ENCODE results near the gene PEF1.

The PEF1 gene

DNA sequence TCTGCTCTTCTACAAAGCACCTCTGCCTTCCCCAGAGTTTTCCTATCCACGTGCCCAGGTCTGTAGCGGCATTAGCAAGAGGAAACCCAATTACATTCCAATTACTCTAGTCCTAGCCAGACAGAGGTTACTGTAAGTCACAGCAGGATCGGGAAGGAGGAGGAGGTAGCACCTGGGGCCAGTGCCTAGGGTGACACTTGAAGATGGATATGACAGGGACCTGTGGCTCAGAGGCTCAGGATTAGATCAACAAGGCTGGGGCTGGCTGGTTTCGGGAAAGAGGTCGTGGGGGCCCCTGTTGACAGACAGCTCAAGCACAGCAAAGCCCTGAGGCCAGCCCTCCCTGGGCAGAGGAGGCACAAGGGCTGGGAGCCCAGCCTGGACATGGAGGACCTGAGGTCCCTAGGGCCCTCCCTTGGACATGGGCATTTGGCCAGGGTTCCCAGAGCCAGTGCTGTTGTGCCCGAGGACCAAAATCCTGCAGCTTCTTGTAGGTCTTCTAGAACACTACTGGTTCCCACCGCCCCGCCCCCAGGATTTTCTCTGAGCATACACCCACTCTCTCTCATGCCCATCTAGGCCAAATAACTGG is 30.2 kb downstream of the PEF1 start:
- Histone ChIP-seq H3K9ac (ENCODE audit: low read length) (no peak overlapping the region), H3K79me2 (ENCODE audit: low read length) (no peaks in the 10 kb centered on the region), H4K20me1 (ENCODE audit: insufficient read depth, low read length) (no peaks in the 10 kb centered on the region), H2AFZ (ENCODE audit: low read depth, low read length) (no peak overlapping the region), H3K36me3 (replicated peaks; ENCODE audit: low read depth, low read length) (no peaks in the 10 kb centered on the region), H3K4me2 (ENCODE audit: low read length) (no peak overlapping the region), H3K9me3 (ENCODE audit: insufficient read depth, low read length) (no peaks in the 10 kb centered on the region), H3K4me3 (ENCODE audit: low read length) (no peak overlapping the region), H3K27ac (ENCODE audit: low read length) (no peak overlapping the region), H3K27me3 (ENCODE audit: low read depth, low read length) (no peaks in the 10 kb centered on the region), H3K4me1 (ENCODE audit: low read length) (peaks cover 13% of the 10 kb centered on the region)
- TF ChIP-seq, protein P1, sequence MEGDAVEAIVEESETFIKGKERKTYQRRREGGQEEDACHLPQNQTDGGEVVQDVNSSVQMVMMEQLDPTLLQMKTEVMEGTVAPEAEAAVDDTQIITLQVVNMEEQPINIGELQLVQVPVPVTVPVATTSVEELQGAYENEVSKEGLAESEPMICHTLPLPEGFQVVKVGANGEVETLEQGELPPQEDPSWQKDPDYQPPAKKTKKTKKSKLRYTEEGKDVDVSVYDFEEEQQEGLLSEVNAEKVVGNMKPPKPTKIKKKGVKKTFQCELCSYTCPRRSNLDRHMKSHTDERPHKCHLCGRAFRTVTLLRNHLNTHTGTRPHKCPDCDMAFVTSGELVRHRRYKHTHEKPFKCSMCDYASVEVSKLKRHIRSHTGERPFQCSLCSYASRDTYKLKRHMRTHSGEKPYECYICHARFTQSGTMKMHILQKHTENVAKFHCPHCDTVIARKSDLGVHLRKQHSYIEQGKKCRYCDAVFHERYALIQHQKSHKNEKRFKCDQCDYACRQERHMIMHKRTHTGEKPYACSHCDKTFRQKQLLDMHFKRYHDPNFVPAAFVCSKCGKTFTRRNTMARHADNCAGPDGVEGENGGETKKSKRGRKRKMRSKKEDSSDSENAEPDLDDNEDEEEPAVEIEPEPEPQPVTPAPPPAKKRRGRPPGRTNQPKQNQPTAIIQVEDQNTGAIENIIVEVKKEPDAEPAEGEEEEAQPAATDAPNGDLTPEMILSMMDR (IDR thresholded peaks at IDR 0.05; ENCODE audit: low read depth, low read length), result no peak
- TF ChIP-seq EZH2phosphoT487 (IDR thresholded peaks at IDR 0.05; ENCODE audit: low read depth), result no peak

DNA sequence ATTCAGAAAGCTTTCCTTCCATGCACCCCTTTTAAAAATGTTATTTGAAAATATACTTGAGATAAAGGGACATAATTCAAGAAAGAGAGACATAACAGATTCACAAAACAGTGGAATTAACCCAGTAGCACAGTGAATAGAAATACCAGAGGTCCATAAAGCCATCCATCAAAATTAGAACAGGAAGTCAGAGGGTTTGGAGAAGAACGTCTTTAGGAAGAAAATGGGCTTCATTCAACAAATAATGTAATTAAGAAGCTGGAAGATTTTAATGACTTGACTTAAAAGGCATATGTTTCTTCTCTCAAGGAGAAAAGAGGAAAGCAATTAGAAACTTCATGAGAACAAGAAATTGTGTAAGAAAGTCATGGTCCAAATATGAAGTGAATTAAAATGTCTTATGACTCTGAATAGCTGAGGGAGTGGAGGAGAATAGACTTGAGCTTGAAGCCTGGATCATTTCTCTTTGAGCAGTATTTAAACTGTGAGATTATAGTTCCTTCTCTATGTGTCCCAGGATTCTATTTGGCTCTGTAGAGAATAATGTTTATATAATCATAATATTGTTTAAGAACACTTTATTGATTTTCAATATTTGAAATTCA is 35.1 kb downstream of the PEF1 start:
- Histone ChIP-seq H3K36me3 (replicated peaks; ENCODE audit: low read depth, low read length) (peaks cover 7% of the 10 kb centered on the region), H3K27ac (ENCODE audit: low read length) (no peak overlapping the region), H3K4me3 (ENCODE audit: low read length) (no peak overlapping the region), H3K9ac (ENCODE audit: low read length) (no peak overlapping the region), H3K4me2 (ENCODE audit: low read length) (no peak overlapping the region), H3K79me2 (ENCODE audit: low read length) (no peaks in the 10 kb centered on the region), H3K9me3 (ENCODE audit: insufficient read depth, low read length) (peaks cover 3% of the 10 kb centered on the region; the same call in 1 of the 2 replicates), H2AFZ (ENCODE audit: low read depth, low read length) (no peak overlapping the region), H4K20me1 (ENCODE audit: insufficient read depth, low read length) (no peaks in the 10 kb centered on the region), H3K27me3 (ENCODE audit: low read depth, low read length) (no peaks in the 10 kb centered on the region), H3K4me1 (ENCODE audit: low read length) (peaks cover 17% of the 10 kb centered on the region)
- TF ChIP-seq EZH2phosphoT487 (IDR thresholded peaks at IDR 0.05; ENCODE audit: low read depth), result no peak
- TF ChIP-seq, protein P1 (IDR thresholded peaks at IDR 0.05; ENCODE audit: low read depth, low read length), result no peak

DNA sequence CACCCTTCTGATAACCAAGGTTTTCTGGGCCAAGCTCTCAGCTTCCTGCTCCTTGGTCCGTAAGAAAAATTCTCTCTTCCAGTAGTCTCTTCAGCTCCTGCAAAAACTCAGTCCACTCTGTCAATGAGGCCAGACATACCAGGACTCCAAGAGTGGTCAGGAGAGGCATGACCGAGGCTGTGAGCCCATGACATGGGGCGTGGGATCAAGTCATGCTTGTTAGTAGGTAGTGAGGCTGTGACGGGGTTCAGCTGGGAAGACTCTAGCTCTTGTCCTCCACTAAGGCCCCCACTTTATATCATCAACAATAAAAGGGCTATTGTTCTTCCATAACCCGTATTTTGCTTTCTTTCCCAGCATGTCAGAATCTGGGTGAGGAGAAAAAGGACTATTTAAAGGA is 37.3 kb downstream of the PEF1 start:
- H3K4me3 ChIP-seq (ENCODE audit: low read length), result no peak overlapping the region
- no peak overlapping the region for H3K9ac ChIP-seq (ENCODE audit: low read length)
- no peak overlapping the region for H2AFZ ChIP-seq (ENCODE audit: low read depth, low read length)
- H3K79me2 ChIP-seq (ENCODE audit: low read length), result no peaks in the 10 kb centered on the region
- H3K4me1 ChIP-seq (ENCODE audit: low read length), result peaks cover 17% of the 10 kb centered on the region
- no peaks in the 10 kb centered on the region for H3K27me3 ChIP-seq (ENCODE audit: low read depth, low read length)
- no peak overlapping the region for H3K27ac ChIP-seq (ENCODE audit: low read length)
- peaks cover 6% of the 10 kb centered on the region; the same call in 1 of the 2 replicates for H3K9me3 ChIP-seq (ENCODE audit: insufficient read depth, low read length)
- H3K36me3 ChIP-seq (replicated peaks; ENCODE audit: low read depth, low read length), result peaks cover 10% of the 10 kb centered on the region
- H3K4me2 ChIP-seq (ENCODE audit: low read length), result no peak overlapping the region
- H4K20me1 ChIP-seq (ENCODE audit: insufficient read depth, low read length), result no peaks in the 10 kb centered on the region
- TF ChIP-seq EZH2phosphoT487 (IDR thresholded peaks at IDR 0.05; ENCODE audit: low read depth), result no peak
- TF ChIP-seq, protein P1 (IDR thresholded peaks at IDR 0.05; ENCODE audit: low read depth, low read length), result no peak

DNA sequence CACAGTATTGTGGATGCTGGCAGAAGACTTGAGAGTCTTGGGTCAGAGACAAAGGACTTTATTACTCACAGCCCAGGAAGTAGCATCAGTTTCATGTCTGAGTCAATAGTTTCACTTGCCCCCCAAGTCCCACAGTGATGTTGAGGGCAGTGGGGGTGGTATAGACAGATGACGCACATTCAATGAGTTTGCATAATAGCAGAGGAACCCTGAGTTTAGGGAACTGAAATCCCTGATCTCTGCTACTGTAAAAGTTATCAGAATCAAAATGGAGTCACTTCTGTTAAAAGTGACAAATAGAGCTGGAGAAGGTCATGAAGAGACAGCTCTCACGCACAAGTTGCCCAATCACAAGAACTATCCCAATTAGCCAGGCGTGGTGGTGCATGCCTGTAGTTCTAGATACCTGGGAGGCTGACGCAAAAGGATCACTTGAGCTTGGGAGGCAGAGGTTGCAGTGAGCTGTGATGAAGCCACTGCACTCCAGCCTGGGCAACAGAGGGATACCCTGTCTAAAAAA is 38.7 kb downstream of the PEF1 start:
- H3K4me2 ChIP-seq (ENCODE audit: low read length), result peak overlapping the region; percentile 43
- no peak overlapping the region for H3K4me3 ChIP-seq (ENCODE audit: low read length)
- peak overlapping the region; percentile 74 for H3K27ac ChIP-seq (ENCODE audit: low read length)
- no peaks in the 10 kb centered on the region for H4K20me1 ChIP-seq (ENCODE audit: insufficient read depth, low read length)
- no peaks in the 10 kb centered on the region for H3K79me2 ChIP-seq (ENCODE audit: low read length)
- no peaks in the 10 kb centered on the region for H3K27me3 ChIP-seq (ENCODE audit: low read depth, low read length)
- H3K36me3 ChIP-seq (replicated peaks; ENCODE audit: low read depth, low read length), result peaks cover 10% of the 10 kb centered on the region
- H3K9ac ChIP-seq (ENCODE audit: low read length), result no peak overlapping the region
- peaks cover 17% of the 10 kb centered on the region for H3K4me1 ChIP-seq (ENCODE audit: low read length)
- peaks cover 6% of the 10 kb centered on the region; the same call in 1 of the 2 replicates for H3K9me3 ChIP-seq (ENCODE audit: insufficient read depth, low read length)
- no peak for TF ChIP-seq EZH2phosphoT487 (IDR thresholded peaks at IDR 0.05; ENCODE audit: low read depth)
- TF ChIP-seq, protein P1 (IDR thresholded peaks at IDR 0.05; ENCODE audit: low read depth, low read length), result no peak
- H2AFZ ChIP-seq (ENCODE audit: low read depth, low read length), result 0 out of 2 replicates have a peak overlapping the region, but pooled peaks have one; percentile 26
